Hepatocyte (in vitro differentiated cells): ENCODE measurements around the gene KY. TPM values are rescaled to one million over a fixed set of nuclear protein-coding genes. Genes with fewer than 3 reads are reported as not detected.

Source experiments
- DNase-seq: peaks from one replicate; pipeline ENCODE4 v3.0.0-alpha.2; 2016; ENCODE audit warnings: low spot score
- H2AFZ ChIP-seq: fragments of 200-600 bp; sonication (generic); 2 replicates; pipeline ENCODE4 v1.6.0; 2016; ENCODE audit warnings: antibody characterized with exemption, mild to moderate bottlenecking
- H3K27ac ChIP-seq: fragments of 200-600 bp; sonication (generic); 2 replicates; pipeline ENCODE4 v1.5.1; 2016; ENCODE audit warnings: mild to moderate bottlenecking
- H3K27me3 ChIP-seq: fragments of 200-600 bp; sonication (generic); 2 replicates; pipeline ENCODE4 v1.6.1; 2016
- H3K36me3 ChIP-seq: fragments of 200-600 bp; sonication (generic); replicated peaks from 2 replicates; pipeline ENCODE4 v1.5.1; 2016; ENCODE audit warnings: low read depth; ENCODE audit not compliant: insufficient read depth
- H3K4me1 ChIP-seq: fragments of 200-600 bp; sonication (generic); 2 replicates; pipeline ENCODE4 v1.5.1; 2016; ENCODE audit warnings: mild to moderate bottlenecking, moderate library complexity; ENCODE audit not compliant: insufficient read depth
- H3K4me2 ChIP-seq: fragments of 200-600 bp; sonication (generic); 2 replicates; pipeline ENCODE4 v1.6.0; 2016
- H3K4me3 ChIP-seq: fragments of 200-600 bp; sonication (generic); 2 replicates; pipeline ENCODE4 v1.5.1; 2016; ENCODE audit warnings: mild to moderate bottlenecking
- H3K79me2 ChIP-seq: fragments of 200-600 bp; sonication (generic); 2 replicates; pipeline ENCODE4 v1.6.0; 2017; ENCODE audit warnings: mild to moderate bottlenecking
- H3K9me2 ChIP-seq: fragments of 200-600 bp; sonication (generic); replicated peaks from 2 replicates; pipeline ENCODE4 v1.6.0; 2017; ENCODE audit warnings: mild to moderate bottlenecking; ENCODE audit not compliant: insufficient read depth
- H3K9me3 ChIP-seq: fragments of 200-600 bp; sonication (generic); 2 replicates; pipeline ENCODE4 v1.5.1; 2016; ENCODE audit warnings: low read depth, mild to moderate bottlenecking
- H4K20me1 ChIP-seq: fragments of 200-600 bp; sonication (generic); 2 replicates; pipeline ENCODE4 v1.6.0; 2016; ENCODE audit warnings: mild to moderate bottlenecking; ENCODE audit not compliant: insufficient read depth, poor library complexity, severe bottlenecking
- CTCF ChIP-seq: fragments of 200-600 bp; sonication (generic); IDR thresholded peaks from 2 replicates; pipeline ENCODE4 v1.5.1; 2016; ENCODE audit warnings: antibody characterized with exemption, mild to moderate bottlenecking; ENCODE audit not compliant: poor library complexity
- EZH2 ChIP-seq: fragments of 200-600 bp; sonication (generic); IDR thresholded peaks from 2 replicates; pipeline ENCODE4 v1.6.1; 2016; ENCODE audit warnings: antibody characterized with exemption, mild to moderate bottlenecking, borderline replicate concordance
- EZH2phosphoT487 ChIP-seq: fragments of 200-600 bp; sonication (generic); IDR thresholded peaks from one replicate; pipeline ENCODE4 v1.6.1; 2018; ENCODE audit warnings: antibody characterized with exemption, mild to moderate bottlenecking, low read depth, moderate library complexity; ENCODE audit not compliant: unreplicated experiment, severe bottlenecking
- WGBS: methylation state at CpG from one replicate; pipeline ENCODE4 v1.1.6; 2016; ENCODE audit warnings: low lambda C conversion rate; ENCODE audit errors: missing lambda C conversion rate; 5-methylcytosine and 5-hydroxymethylcytosine counted together
- polyA plus RNA-seq: library from polyadenylated mRNA; unstranded; fragments of >200 nt; fragmentation: Nextera tagmentation; extraction: Ambion mirVana; gene quantifications from 2 replicates; pipeline ENCODE4 v1.2.1, GENCODE V29; 2016
- total RNA-seq: library from RNA; depleted of rRNA; stranded (reverse); fragments of >200 nt; gene quantifications from 2 replicates; pipeline ENCODE4 v1.2.3, GENCODE V29; 2014

KY gene
- total and polyA plus RNA-seq, 2 experiments from 2014 or later: 0.53 to 1.6 TPM

DNA sequence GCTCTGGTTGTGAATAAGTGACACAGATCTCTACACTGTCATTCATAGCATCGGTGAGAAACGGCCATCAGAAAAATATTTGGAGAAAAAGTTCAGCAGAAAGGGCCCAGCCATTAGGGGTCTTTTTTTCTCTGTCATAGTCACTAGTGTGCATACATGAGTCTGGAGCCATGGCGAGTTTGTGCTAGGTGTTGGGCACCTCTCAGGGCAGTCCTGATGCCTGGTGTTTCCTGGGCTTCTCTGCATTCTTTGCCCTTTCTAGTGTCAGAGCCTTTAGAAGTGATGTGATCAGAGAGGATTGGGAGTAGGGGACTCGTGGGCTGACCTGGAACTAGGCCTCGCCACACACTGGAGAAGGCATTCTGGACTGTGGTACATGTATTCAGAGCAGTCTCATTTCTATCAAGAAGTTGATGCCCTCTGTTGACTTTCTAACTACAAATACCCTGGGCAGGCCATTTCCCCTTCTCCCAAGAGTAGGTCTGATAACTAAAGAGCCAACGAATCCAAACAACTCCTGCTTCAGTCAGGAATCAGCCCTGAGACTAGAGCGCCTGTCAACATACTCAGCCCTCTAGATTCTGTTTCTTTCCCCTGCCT, 1.6 kb downstream of the KY start:
- H3K4me3 ChIP-seq: no peak overlapping the region
- H3K4me1 ChIP-seq: peaks cover 8% of the 10 kb centered on the region
- no peak overlapping the region for H3K4me2 ChIP-seq
- H4K20me1 ChIP-seq: no peaks in the 10 kb centered on the region
- peaks cover 39% of the 10 kb centered on the region for H3K27me3 ChIP-seq
- no peak overlapping the region for H3K27ac ChIP-seq
- no peak overlapping the region for H2AFZ ChIP-seq
- DNase-seq: no peak
- WGBS: 90% methylated on average over 7 of the region's 7 CpGs
- H3K9me2 ChIP-seq: no peaks in the 10 kb centered on the region
- TF ChIP-seq EZH2 (no peak), EZH2phosphoT487 (no peak), CTCF (no peak)
- H3K79me2 ChIP-seq: no peaks in the 10 kb centered on the region
- H3K9me3 ChIP-seq: no peaks in the 10 kb centered on the region
- H3K36me3 ChIP-seq: no peaks in the 10 kb centered on the region

- Histone ChIP-seq H3K4me3 (no peak overlapping the region), H3K9me2 (no peaks in the 10 kb centered on the region), H3K4me1 (peaks cover 8% of the 10 kb centered on the region), H3K4me2 (no peak overlapping the region), H4K20me1 (no peaks in the 10 kb centered on the region), H3K9me3 (no peaks in the 10 kb centered on the region), H3K36me3 (no peaks in the 10 kb centered on the region), H2AFZ (no peak overlapping the region), H3K27ac (no peak overlapping the region), H3K27me3 (peaks cover 33% of the 10 kb centered on the region), H3K79me2 (no peaks in the 10 kb centered on the region)
- TF ChIP-seq CTCF: no peak
- TF ChIP-seq EZH2phosphoT487: no peak
- no peak for TF ChIP-seq EZH2
- 92% methylated on average over 15 of the region's 15 CpGs for WGBS
- no peak for DNase-seq
Observed at GRCh38 chr3:134647902-134648760, 2.7 kb downstream of the KY start.

DNA sequence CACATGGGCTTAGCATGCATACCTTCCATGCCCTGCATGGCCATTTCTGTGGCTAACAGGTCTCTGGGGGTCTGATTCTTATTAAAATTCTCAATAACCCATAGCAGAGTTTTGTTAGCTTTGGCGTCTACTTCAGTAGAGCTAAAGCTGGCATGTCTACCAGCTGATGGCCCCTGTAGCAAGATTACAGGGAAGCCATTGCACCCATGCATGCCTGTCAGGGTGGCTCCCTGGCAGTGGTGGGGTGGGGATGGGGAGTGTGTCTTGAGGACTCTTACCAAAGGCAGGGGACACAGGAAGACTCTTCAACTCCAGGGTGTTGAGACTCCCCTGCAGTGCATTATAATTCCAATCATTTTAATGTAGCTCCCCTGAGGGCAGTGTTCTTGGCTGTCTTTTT, 4.7 kb downstream of the KY start:
- H2AFZ ChIP-seq: no peak overlapping the region
- H3K36me3 ChIP-seq: no peaks in the 10 kb centered on the region
- no peak overlapping the region for H3K4me2 ChIP-seq
- H3K4me1 ChIP-seq: no peaks in the 10 kb centered on the region
- no peaks in the 10 kb centered on the region for H3K9me2 ChIP-seq
- no peak for DNase-seq
- H3K27ac ChIP-seq: no peak overlapping the region
- no peaks in the 10 kb centered on the region for H3K9me3 ChIP-seq
- H3K4me3 ChIP-seq: no peak overlapping the region
- TF ChIP-seq CTCF: no peak
- TF ChIP-seq EZH2phosphoT487: no peak
- no peak for TF ChIP-seq EZH2
- H4K20me1 ChIP-seq: no peaks in the 10 kb centered on the region
- 79% methylated on average over 1 of the region's 1 CpG for WGBS
- H3K79me2 ChIP-seq: no peaks in the 10 kb centered on the region
- H3K27me3 ChIP-seq: peaks cover 19% of the 10 kb centered on the region
